ENCODE data around the gene BCL2L1. TPM values are rescaled to one million over a fixed set of nuclear protein-coding genes. Genes with fewer than 3 reads are reported as not detected.

The BCL2L1 gene
- total RNA-seq, 1 experiment from 2014 or later: 33.1 TPM

DNA sequence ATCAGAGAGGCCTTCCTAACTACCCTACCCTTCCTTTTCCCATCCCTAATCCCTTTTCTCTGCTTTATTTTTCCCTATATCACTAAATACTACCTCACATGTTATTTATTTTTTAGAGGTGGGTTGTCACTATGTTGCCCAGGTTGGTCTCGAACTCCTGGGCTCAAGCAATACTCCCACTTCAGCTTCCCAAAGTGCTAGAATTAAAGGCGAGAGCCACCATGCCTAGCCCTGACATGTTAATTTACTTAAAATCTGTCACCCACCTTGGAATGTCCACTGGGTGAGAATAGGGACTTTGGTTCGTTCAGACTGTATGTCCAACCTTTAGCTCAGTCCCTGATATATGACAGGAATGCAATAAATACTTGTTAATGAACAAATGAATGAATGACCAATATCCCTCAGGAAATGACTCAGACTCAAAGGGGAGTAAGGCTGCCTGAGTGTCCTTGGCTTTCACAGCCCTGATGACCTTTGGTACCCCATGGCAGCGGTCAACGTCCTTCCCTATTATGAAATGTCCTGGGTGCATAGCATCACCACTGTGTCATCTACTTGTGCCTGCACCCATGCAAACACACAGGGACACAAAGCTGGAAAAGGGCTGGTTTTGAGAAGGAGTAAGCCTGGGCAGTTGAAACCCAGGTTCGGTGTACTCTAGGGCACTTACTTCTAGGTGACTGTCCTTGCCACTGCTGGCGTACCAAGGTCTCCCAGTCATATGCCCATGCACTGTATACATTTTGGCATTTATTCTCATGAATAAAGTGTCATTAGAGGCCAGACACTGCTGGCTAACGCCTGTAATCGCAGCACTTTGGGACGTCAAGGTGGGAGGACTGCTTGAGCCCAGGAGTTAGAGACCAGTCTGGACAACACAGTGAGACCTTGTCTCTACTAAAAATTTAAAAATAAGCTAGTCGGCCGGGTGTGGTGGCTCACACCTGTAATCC is 26.5 kb downstream of the BCL2L1 start:
- H3K4me1 ChIP-seq: peaks cover 66% of the 10 kb centered on the region
- H3K27ac ChIP-seq: no peak overlapping the region
- H3K9me3 ChIP-seq (replicated peaks): no peaks in the 10 kb centered on the region
- H3K4me3 ChIP-seq: no peak overlapping the region
- H3K36me3 ChIP-seq: peaks cover 2% of the 10 kb centered on the region
- DNase-seq: no peak
- H3K27me3 ChIP-seq: no peaks in the 10 kb centered on the region

DNA sequence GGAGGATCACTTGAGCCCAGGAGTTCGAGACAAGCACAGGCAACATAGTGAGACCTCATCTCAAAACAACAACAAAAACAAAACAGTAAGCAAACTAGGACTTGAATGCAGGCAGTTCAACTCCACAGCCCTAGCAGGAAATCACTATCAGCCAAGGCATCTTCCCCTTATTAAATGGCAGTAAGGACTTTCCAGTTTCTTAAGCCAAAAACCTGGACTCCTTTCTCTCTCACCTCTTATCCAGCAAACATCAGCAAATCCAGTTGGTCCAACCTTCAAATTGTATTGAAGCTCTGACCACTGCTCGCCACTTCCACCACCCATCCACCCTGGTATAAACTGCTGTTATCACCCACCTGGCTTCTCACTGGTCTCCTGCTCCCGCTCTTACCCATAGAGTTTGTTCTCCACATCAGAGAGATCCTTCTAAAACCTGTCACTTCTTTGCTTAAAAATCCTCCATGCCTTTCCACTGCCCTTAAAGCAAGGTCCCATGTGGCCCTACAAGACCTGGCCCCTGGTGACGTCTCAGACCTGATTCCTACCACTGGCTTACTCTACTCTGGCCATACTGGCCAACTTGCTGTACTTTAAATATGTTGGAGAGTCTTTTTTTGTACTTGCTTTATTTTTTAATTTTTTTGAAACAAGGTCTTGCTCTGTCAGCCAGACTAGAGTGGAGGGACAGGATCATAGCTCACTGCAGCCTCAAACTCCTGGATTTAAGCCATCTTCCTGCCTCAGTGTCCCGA is 27.6 kb downstream of the BCL2L1 start:
- H3K4me1 ChIP-seq: peaks cover 67% of the 10 kb centered on the region
- H3K27me3 ChIP-seq: no peaks in the 10 kb centered on the region
- H3K36me3 ChIP-seq: peaks cover 2% of the 10 kb centered on the region; the same call in 1 of the 2 replicates
- H3K27ac ChIP-seq: no peak overlapping the region
- DNase-seq: no peak
- no peak overlapping the region for H3K4me3 ChIP-seq
- H3K9me3 ChIP-seq (replicated peaks): no peaks in the 10 kb centered on the region

DNA sequence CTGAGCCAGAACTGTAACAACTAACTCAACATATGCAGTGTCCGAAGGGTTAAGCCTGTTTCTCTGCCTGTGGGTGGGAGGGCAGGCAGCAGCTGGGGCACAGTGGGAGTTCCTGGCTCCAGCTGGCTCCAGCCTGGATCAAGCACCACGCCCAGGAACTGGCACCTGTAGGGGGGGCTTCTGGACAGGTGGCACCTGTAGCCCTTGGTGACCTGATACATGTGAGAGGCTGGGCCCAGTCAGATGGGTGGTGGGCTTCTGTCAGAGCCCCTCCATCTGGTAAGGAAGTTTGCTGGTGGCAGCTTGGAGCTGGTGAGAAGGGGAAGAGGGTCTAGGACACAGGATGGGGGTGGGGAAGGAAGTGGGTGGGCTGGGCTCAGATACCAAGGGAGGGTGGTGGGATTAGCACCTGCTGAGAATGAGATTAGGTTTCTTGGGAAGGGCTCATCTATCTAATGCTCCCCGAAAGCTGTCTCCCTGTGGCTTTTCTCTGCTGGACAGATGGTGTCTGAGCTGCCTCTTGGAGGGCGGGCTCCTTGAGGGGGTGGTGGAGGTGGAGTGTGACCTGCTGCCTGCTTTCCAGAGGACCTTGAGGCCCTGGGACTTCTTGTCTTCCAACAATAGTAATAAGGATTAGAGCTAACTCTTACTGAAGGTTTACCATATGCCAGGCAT is 28.5 kb downstream of the BCL2L1 start:
- no peaks in the 10 kb centered on the region for H3K27me3 ChIP-seq
- peak; percentile 90 to 95 for DNase-seq
- H3K9me3 ChIP-seq (replicated peaks): no peaks in the 10 kb centered on the region
- peaks cover 4% of the 10 kb centered on the region for H3K36me3 ChIP-seq
- peaks cover 59% of the 10 kb centered on the region for H3K4me1 ChIP-seq
- no peak overlapping the region for H3K4me3 ChIP-seq
- H3K27ac ChIP-seq: no peak overlapping the region

DNA sequence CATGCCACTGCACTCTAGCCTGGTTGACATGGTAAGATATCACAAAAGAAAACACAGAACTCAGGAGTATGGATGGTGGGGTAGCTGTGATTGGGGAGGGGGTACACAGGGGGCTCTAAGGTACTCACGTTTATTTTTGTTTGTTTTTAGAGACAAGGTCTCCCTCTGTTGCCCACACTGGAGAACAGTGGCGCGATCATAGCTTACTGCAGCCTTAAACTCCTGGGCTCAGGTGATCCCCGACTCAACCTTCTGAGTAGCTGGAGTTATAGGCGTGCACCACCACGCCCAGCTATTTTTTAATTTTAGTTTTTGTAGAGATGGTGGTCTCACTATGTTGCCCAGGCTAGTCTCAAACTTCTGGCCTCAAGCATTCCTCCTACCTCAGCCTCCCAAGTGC is 29.3 kb downstream of the BCL2L1 start:
- H3K4me1 ChIP-seq: peaks cover 53% of the 10 kb centered on the region
- no peak overlapping the region for H3K4me3 ChIP-seq
- H3K9me3 ChIP-seq (replicated peaks): no peaks in the 10 kb centered on the region
- no peaks in the 10 kb centered on the region for H3K27me3 ChIP-seq
- no peak for DNase-seq
- H3K27ac ChIP-seq: no peak overlapping the region
- H3K36me3 ChIP-seq: peaks cover 4% of the 10 kb centered on the region

DNA sequence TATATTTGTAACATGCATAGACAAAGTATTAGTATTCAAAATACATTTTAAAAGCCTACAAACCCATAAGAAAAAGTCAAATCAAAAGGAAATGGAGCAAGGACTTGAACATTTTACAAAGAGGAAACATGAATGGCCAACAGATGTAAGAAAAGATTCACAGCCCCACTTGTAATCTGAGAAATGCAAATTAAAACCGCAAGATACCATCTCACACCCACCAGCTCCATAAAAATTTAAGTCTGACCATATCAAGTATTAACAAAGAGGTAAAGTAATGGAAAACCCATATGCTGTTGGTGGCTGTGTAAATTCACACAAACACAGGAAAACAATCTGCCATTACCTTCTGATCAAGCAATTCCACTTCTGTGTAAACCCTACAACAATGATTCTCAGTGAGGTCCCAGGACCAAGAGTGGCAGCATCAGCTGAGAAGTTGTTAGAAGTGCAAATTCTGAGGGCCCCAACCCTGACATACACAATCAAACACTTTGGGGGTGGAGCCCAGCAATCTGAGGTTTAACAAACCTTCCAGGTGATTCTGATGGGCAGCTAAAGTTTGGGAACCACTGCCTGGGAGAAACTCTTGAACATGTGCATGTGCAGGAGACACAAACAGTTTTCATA is 30.9 kb downstream of the BCL2L1 start:
- peak; percentile 63 to 81 for DNase-seq
- Histone ChIP-seq H3K4me1 (peaks cover 46% of the 10 kb centered on the region), H3K4me3 (no peak overlapping the region), H3K9me3 (replicated peaks) (no peaks in the 10 kb centered on the region), H3K27ac (peak overlapping the region; percentile 23), H3K27me3 (no peaks in the 10 kb centered on the region), H3K36me3 (peaks cover 11% of the 10 kb centered on the region)

DNA sequence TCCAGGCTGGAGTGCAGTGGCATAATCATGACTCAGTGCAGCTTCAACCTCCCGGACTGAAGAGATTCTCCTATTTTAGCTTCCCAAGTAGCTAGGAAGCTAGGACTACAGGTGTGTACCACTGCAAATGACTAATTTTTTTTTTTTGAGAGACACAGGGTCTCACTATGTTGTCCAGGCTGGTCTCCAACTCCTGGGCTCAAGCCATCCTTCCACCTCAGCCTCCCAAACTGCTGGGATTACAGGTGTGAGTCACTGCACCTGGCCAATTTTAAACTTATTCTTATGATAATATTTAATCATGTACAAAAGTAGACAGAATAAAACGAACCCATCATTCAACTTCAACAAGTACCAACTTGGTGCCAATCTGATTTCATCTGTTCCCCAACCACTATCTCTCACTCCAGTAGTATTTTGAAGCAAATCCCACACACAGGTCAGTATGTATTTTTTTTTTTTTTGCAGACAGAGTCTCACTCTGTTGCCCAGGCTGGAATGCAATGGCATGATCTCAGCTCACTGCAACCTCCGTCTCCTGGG is 32.5 kb downstream of the BCL2L1 start:
- no peaks in the 10 kb centered on the region for H3K27me3 ChIP-seq
- no peak overlapping the region for H3K4me3 ChIP-seq
- no peaks in the 10 kb centered on the region for H3K9me3 ChIP-seq (replicated peaks)
- peaks cover 52% of the 10 kb centered on the region for H3K4me1 ChIP-seq
- H3K27ac ChIP-seq: no peak overlapping the region
- DNase-seq: no peak
- peaks cover 13% of the 10 kb centered on the region for H3K36me3 ChIP-seq

DNA sequence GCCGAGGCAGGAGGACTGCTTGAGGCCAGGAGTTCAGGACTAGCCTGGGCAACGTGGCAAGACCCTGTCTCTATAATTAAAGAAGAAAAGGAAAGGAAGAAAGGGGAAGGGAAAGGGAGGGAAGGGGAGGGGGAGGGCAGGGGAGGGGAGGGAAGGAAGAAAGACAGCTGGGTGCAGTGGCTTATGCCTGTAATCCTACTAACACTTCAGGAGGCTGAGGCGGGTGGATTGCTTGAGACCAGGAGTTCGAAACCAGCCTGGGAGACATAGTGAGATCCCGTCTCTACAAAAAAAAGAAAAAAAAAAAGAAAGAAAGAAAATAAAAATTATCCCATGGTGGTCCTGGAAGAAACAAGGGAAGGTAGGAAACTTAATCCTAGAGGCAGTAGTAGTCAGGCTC is 33.5 kb downstream of the BCL2L1 start:
- no peaks in the 10 kb centered on the region for H3K9me3 ChIP-seq (replicated peaks)
- DNase-seq: no peak
- peaks cover 13% of the 10 kb centered on the region for H3K36me3 ChIP-seq
- H3K27ac ChIP-seq: no peak overlapping the region
- H3K4me3 ChIP-seq: no peak overlapping the region
- no peaks in the 10 kb centered on the region for H3K27me3 ChIP-seq
- H3K4me1 ChIP-seq: peaks cover 51% of the 10 kb centered on the region

DNA sequence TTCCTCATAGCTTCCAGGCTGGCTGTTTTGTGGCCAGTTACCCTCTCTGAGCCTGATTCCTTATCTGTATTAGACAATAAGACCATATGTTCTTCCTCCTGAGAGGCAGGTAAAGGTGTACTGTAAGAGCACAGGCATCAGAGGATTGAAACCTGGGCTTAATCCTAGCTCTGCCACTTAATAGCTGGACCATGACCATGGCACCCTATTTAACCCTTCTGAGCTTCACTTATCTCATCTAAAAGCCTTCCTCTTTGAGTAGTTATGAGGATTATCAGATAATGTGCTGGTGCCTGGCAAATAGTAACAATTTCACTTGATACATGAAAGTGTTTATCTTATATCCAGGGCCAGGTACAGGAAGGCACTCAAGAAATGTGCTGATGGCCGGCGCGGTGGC is 34.9 kb downstream of the BCL2L1 start:
- peaks cover 13% of the 10 kb centered on the region for H3K36me3 ChIP-seq
- no peaks in the 10 kb centered on the region for H3K27me3 ChIP-seq
- peaks cover 40% of the 10 kb centered on the region for H3K4me1 ChIP-seq

DNA sequence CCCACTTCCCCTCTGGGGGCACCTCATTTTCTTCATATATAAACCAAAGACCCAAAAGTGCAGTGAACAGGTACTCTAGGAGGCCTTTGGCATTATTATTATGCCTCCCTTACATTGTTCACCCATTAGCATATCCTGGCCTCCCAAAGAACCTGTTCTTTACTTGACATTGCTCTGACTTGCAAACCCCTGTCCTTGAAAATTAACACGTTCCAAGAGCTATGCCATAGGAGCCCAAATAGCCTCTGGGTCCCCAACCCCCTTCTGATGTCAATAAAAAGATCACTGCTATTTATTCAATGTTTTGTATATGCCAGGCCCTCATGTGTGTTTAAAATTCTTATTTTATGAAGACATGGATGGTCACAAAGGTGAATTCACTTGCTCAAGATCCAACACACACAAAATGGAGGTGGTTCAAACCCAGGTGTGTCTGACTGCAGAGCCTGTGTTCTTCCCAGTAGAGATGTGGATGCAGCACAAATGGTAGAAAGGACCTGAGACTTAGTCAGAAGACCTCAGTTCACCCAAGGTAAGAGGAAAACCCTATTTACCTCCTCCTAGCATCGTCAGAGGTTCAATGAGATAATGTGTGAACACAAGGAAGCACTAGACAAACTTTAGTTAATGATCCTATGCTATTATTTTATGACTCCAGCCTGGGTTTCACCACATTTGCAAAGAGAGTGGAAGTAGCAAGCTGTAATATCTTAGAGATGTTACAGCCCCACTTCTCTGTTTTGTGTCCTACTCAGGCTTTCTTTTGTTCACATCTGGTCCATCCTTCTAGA is 36.6 kb downstream of the BCL2L1 start:
- H3K4me1 ChIP-seq: peaks cover 23% of the 10 kb centered on the region
- H3K9me3 ChIP-seq (replicated peaks): no peaks in the 10 kb centered on the region
- peak overlapping the region; percentile 71 for H3K27ac ChIP-seq
- H3K4me3 ChIP-seq: no peak overlapping the region; the same call in 1 of the 2 replicates
- H3K27me3 ChIP-seq: no peaks in the 10 kb centered on the region
- no peak for DNase-seq
- peaks cover 10% of the 10 kb centered on the region for H3K36me3 ChIP-seq

More for the DNA sequence above, 34.9 kb downstream of the BCL2L1 start:
- no peak overlapping the region for H3K27ac ChIP-seq
- DNase-seq: no peak
- no peaks in the 10 kb centered on the region for H3K9me3 ChIP-seq (replicated peaks)
- H3K4me3 ChIP-seq: no peak overlapping the region

DNA sequence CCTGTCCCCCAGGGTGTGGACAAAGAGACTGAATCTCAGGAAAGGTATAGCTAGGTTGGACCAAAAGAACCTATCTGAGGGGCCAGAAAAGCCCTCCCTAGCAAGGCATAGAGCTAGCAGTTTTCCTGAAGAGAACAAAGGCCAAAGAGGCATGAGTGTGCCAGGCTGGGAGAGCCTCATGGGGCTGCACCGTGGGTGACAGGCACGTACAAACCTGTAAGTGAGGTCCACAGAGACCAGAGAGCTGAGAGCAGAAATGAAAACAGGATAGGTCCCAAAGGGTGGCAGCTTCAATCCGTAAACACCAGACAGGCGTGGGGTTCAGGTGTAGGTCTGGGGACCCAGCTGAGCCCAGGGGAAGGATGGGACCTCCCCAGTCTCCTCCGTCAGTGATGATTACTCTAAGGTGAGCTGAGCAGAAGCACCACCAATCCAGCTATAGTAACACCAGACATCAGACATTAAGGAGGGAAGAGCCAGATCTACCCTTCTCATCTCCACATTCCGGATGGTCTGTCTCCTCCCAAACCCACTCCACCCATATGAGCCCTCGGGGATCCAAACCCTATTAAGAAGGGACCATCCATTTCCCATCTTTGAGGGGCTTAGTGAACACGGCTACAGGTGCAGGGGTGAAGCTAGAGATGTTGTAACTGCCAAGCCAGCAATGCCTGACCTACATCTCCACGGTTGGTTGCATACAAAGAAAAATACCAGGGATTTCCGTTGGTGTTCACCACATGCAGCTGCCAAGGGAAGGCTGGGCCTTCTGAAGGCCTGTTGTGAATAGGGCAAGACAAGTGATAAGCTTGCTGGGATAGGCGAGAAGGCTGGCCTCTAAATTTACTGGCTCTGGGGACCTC is 38.3 kb downstream of the BCL2L1 start:
- Histone ChIP-seq H3K4me3 (no peak overlapping the region), H3K36me3 (peaks cover 8% of the 10 kb centered on the region; the same call in 1 of the 2 replicates), H3K27me3 (no peaks in the 10 kb centered on the region), H3K9me3 (replicated peaks) (no peaks in the 10 kb centered on the region), H3K4me1 (peaks cover 39% of the 10 kb centered on the region), H3K27ac (peak overlapping the region; percentile 71)
- DNase-seq: peak; percentile 64 to 70

DNA sequence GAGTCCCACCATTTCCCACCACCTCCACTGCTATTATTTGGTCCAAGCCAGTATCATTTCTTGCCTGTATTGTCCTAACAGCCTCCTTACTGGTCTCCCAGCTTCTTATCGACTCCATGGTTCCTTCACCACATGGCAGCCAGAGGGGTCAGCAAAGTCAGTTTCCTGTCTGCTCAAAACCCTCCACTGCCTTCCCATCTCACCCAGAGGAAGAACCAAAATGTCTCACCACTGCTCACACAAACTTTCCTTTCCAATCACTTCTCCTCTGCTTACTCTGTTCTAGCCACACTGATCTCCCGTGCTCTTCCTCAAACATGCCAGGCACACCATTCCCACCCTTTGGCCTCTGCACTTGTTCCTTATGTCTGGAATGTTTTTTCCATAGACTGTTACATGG is 39.7 kb downstream of the BCL2L1 start:
- no peak for DNase-seq
- no peak overlapping the region for H3K27ac ChIP-seq
- H3K36me3 ChIP-seq: peaks cover 7% of the 10 kb centered on the region; the same call in 1 of the 2 replicates
- H3K27me3 ChIP-seq: no peaks in the 10 kb centered on the region
- peaks cover 53% of the 10 kb centered on the region for H3K4me1 ChIP-seq
- H3K4me3 ChIP-seq: no peak overlapping the region
- H3K9me3 ChIP-seq (replicated peaks): no peaks in the 10 kb centered on the region

DNA sequence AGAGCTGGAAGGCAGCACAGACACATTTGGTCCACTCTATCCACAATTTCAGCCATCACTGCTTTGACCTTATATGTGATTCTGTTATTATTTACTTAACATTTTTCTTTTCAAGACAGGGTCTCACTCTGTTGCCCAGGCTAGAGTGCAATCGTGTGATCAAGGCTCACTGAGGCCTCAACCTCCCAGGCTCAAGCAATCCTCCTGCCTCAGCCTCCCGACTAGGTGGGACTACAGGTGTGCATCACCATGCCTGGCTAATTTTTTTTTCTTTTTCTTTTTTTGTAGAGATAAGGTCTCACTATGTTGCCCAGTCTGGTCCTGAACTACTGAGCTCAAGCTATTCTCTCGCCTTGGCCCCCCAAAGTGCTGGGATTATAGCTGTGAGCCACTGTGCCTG is 40.3 kb downstream of the BCL2L1 start:
- no peaks in the 10 kb centered on the region for H3K27me3 ChIP-seq
- DNase-seq: no peak
- peaks cover 5% of the 10 kb centered on the region; the same call in 1 of the 2 replicates for H3K36me3 ChIP-seq
- H3K9me3 ChIP-seq (replicated peaks): no peaks in the 10 kb centered on the region
- no peak overlapping the region for H3K4me3 ChIP-seq
- H3K4me1 ChIP-seq: peaks cover 59% of the 10 kb centered on the region
- no peak overlapping the region for H3K27ac ChIP-seq

DNA sequence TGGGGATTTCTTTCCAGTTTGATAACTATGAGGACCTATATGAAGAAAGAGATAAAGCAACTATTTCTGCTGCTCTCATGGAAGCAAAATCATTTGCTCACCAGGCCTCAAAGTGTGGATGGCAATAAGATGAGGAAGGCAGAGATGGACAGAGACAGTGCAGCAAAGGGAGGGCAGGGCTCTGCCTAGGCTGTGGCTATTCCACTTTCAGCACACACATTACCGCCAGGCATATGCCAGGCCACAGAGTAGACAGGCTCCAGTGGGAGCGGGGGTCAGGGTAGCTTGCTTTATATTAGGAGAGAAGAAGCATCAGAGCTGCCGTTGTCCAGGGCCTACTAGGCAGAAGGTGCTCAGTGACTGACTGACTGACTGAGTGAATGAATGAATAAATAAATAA is 40.9 kb downstream of the BCL2L1 start:
- Histone ChIP-seq H3K36me3 (peaks cover 1% of the 10 kb centered on the region; the same call in 1 of the 2 replicates), H3K4me1 (peaks cover 62% of the 10 kb centered on the region), H3K9me3 (replicated peaks) (no peaks in the 10 kb centered on the region), H3K4me3 (no peak overlapping the region), H3K27me3 (no peaks in the 10 kb centered on the region), H3K27ac (no peak overlapping the region)
- DNase-seq: no peak
